HG03280 (cell line): Measurements from ENCODE around the gene PCCA.
"Not testable (repeated sequence)": the region's sequence is repeated elsewhere in the genome, so short reads cannot be mapped to it uniquely, and the experiment has no call there.

Source experiments
- ATAC-seq: cut with Tn5 transposase; IDR thresholded peaks from one replicate; pipeline ENCODE4 v1.9.1; 2021; ENCODE audit warnings: mild to moderate bottlenecking, moderate library complexity; ENCODE audit not compliant: unreplicated experiment

The PCCA gene

DNA sequence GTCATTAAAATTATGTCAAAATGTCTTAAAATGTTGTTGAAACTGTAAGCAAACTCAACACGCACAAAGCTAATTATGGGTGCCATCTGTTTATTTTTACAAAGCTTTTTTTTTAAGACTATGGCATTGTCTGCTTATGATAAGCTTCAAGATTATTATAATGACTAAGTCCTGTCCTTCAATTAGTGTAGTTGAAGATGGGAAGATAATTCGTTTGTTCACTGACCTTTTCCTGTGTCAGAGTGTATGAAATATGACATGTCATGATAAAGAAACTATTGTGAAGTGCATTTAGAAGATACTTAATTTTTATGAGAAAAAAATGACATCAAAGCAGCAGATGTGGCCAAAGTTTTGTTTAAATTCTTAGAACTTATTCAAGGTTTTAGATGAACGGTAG lies 211.3 kb downstream of the PCCA start:
- ATAC-seq = no peak

DNA sequence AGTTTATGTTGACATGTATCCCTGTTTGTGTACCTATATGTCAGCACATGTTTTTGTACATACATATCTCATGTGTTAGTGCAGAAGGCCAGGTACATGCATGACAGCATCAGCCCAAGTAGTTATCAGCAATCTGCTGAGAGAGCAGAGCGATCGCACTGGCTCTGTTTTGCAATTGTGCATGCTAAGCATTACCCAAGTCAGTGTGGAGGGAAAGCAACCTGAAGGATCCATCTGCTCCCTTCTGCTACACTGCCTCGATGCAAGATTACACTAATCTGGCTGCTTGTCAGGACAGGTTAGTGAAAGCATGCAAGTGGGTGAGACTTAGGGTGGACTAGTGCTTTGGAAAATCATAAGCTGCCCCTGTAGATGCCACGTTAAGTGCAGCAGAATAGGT lies 211.8 kb downstream of the PCCA start:
- ATAC-seq = no peak

DNA sequence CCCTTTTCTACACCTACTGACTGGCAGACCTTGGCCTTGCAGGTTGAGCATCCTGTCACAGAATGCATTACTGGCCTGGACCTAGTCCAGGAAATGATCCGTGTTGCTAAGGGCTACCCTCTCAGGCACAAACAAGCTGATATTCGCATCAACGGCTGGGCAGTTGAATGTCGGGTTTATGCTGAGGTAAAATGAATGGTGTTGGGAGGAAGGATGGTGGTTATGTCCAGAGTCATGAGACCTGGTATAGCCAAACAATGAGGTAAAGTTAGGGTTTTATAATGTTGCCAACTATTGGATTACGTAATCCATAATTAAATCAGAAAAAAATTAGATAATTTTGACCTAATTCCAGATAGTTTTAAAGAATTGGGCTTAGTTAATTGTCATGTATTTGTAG lies 212.5 kb downstream of the PCCA start:
- no peak for ATAC-seq

DNA sequence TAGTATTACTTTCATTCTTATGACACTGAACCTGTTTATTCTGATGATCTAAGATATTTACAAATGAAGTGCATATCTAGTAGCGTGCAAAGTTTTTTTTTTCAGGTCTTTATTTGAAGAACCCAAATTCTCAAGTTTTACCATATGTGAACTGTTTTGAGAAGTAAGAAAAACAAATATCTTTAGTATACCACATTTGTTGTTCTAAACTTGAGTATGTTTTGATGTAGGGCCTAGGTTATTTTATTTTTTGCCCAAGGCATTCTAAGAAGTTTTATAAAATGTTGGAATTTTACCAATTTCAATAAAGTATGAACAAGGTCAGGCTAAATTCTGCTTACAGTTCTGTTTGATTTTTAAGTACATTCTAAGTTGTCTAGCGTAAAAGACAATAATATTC lies 213.5 kb downstream of the PCCA start:
- no peak for ATAC-seq

DNA sequence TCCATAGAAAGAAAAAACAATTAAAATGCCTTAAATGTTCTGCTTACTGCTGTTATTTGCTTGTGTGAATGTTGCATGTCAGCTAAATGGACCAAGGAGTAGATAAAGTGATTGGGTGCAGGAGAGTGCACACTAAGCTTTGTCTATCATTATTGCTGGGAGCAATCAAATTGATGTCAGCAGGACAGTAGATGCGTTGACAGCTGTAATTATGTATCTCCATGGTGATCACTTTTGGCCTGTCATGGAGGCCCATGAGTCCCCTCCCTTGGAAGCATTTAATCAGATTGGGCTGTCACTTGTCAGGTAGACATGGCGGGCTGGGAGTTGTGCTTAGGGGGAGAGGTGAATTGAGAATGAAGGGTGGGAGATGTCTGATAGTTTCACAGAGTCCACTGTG lies 215.3 kb downstream of the PCCA start:
- no peak for ATAC-seq

DNA sequence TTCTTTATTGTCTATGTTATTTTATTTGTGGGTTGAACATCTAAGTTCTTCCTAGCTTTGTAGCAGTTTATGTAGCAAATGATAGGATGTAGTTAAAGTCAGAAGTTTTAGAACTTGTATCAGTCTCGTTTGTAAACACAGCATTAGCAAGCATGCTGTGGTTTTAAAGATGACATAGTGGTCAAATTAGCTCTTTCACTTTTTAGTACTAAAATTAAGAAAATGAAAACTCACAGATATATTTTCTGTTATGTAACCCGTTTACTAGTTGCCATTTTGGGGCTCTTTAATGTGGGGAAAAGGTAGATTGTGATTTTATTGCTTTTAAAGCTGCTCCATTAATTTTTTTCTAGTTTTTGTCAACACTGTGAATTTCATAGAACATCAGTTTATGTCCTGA lies 216.5 kb downstream of the PCCA start:
- no peak for ATAC-seq

DNA sequence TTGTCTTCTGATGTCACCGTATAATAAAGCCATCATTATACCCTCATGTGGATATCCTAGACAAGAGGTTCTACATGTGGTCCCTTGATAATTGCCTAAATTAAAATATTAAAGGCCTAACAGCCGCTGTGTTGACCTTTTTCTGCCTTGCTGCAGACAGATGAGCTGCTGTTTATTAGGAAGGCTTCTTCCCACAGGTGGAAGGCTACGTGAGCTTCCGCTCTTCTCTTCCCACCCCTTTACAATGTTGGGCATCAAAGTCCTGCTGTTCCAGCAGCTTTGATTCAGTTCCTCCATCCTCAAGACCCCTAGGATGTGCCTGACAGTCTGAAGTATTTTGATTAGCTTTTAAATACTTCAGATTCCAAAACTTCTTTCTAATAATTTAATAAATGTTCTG lies 217.1 kb downstream of the PCCA start:
- no peak for ATAC-seq

DNA sequence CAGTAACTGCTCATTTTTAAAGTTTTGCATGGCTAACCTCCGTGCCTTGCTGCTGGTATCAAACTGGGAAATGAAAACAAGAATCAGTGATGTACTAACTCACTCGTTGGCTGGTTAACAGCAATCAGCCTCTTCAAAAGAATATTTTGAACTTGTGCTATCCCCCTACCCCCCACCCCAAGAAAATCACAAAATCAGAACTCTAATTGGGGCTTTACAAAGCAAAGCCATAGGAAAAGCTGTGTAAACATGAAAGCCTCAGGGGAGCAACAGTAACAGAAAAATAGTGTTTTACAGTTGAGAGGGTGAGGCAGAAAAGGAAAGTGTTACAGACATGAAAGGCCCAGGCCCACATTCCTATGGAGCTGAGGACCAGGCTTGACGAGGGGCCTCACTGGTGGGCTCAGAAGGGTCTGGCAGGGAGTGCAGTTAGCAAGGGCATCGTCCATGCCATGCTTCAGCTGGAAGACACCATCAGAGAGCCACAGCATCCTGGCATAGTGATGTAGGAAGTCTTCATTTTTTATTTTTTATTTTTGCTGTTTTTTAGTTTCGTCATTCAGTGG lies 217.6 kb downstream of the PCCA start:
- no peak for ATAC-seq

DNA sequence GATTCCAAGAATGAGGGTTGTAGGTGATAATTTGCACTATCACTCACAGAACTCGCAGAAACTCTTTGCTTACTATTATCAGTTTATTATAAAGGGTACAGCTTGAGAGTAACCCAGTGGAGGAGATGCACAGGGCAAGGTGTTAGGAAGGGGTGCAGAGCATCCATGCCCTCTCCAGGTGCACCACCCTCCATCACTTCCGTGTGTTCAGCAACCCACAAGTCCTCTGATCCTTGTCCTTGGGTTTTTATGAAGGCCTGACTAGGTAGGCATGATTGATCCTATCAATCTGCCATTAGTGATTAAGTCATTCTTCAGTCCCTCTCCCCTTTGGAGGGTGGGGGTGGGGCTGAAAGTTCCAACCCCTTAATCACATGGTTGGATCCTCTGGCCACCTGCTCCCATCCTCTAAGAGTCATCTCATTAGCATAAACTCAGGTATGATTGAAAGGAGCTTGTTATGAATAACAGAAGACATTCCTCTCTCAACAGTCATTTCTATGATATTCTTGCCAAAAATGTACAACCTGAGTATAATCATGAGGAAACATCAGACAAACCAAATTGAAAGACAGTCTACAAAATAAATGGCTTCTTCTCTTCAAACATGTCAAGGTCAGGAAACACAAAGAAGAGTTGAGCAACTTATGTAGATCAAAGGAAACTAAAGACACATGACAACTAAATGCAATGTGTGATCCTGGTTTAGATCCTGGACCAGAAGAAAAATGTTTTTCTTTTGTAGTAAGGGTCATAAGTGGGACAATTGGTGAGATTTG lies 225.4 kb downstream of the PCCA start:
- ATAC-seq = no peak

DNA sequence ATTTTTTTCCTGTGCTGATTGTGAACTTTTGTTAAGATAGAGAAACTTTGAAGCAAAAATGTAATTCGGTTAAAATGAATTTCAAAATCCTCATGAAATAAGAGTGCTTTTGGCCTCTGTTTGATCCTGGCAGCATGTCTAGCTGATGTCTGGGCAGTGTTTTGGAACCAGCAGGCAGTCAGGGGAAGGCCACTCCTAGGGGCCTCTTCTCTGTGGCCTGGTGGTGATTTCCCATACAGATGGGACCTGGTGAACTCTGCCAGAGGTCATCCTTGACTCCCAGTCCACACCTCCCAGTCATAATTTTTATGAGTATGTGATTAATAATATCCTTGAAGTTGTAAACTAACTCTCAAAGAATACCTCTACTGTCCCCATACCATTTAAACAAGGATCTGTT lies 226.6 kb downstream of the PCCA start:
- no peak for ATAC-seq

DNA sequence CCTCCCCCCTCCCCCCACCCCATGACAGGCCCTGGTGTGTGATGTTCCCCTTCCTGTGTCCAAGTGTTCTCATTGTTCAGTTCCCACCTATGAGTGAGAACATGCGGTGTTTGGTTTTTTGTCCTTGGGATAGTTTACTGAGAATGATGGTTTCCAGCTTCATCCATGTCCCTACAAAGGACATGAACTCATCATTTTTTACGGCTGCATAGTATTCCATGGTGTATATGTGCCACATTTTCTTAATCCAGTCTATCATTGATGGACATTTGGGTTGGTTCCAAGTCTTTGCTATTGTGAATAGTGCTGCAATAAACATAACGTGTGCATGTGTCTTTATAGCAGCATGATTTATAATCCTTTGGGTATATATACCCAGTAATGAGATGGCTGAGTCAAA lies 229.6 kb downstream of the PCCA start:
- ATAC-seq = not testable (repeated sequence)

DNA sequence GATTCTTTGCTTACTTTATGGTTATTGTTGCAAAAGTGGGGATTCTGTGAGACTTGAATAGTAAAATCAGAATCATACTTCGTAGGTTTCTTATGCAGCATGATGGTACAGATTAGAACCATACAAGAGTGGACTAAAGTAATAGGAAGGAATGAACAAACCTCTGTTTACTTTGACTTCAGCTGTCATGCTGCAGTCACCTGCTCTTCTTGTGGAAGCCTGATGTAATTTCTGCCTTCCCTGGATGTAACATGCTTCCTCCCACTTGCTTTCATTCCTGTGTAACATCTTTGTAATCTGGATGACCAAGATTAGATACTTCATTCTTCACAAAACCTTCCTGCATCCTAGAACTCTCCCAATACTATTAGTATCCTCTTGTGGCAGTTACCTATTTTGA lies 235.0 kb downstream of the PCCA start:
- ATAC-seq = no peak

DNA sequence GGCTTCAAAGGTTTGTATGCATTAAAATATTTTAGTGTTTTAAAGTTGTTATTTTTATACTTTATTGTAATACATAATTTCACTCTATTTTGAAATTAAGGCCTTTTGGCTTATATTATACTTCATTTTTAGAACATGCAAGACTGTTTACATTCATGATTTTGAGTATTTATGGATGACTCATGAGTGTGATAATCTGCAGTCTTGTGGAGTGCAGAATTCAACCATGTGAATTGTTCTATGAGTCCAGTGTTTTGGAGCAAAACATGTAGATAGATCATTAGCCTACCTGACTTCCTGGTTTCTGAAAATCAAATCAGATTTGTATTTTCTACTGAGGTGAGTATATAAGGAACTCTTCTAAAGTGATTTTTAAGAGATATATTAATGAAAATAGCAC lies 241.8 kb downstream of the PCCA start:
- ATAC-seq = no peak

DNA sequence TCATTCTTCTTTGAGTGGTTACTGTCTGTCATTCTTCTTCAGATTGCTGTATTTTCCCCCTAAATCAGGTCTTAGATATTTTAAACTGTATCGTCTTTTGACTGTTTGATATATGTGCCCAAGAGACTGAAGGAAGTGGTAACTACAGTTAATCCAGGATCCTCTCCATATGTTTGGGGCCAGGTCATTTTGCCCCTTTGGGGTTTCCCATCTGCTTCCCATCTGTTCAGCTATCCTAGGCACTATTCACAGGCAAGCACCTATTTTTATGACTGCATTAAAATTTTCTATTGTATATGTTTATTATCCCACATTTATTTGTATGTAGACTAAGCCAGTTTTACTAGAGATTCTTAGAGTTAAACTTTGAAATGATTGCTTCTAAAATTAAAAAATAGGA lies 244.2 kb downstream of the PCCA start:
- no peak for ATAC-seq

DNA sequence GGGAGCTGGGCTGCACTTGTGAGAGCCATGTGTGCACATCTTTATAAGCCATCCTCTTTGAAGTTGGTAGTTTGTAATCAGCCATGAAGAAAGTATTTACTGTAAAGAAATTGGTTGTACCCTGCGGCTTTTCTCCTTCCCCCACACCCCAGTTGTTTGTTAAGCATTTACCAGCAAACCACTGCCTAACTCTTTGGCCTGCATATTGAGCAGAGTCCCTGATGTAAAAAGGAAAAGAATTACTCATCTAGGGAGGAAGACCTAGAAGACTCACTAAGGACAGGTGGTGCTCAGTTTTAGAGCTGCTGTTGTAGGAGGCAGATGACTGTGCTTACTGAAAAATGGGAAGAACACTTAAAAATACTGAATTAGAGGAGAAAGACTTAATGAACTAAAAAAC lies 245.3 kb downstream of the PCCA start:
- ATAC-seq = no peak

DNA sequence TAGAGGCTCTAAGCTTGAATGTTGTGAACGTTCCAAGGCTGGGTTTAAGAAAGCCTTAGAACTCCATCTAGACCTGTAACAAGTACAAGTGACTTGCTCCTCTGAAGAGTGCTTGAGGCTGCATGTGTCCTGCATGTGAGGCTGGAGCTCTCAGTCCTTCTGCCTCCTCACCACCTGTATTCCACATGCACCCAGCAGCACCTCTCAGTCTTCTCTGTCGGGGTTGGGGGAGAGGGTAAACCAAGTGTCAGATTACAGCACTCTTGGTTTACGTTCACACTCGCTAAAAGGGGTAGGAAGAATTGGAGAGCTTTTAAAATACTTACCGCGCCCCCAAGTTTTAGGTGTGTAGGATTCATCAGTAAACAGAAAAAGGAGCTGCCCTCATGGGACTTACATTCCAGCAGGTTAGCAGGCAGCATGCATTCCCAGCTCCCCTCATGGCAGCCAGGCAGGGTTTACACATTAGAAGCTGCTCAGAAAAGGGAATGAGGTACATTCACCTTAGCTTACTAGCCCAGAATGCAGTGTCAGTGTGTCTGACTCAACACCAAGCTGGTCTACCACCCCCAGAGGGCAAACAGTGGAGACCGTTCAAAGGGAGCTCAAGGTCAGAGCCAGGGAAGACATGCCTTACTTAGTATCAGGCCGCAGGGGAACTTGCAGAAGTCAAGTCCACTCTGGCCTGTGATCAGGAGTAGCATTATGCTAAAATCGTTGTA lies 248.1 kb downstream of the PCCA start:
- ATAC-seq = no peak

DNA sequence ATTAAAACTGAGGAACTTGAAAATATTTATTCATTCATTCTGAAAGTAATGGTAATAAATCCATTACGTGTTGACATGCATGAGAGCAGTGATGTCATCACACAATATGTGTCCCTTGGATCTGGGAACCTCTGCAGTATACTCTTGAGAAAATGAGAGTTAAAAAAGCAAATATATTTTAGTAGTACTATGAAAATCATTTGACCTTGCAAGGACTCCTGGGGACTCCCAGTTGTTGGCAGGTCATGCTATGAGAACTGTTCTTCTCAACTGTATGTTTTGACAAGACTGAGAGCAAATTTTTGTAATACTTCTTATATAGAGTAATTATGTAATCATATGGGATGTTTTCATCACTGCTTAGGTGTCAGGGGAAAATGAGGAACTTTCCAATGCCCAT lies 249.4 kb downstream of the PCCA start:
- ATAC-seq = no peak

DNA sequence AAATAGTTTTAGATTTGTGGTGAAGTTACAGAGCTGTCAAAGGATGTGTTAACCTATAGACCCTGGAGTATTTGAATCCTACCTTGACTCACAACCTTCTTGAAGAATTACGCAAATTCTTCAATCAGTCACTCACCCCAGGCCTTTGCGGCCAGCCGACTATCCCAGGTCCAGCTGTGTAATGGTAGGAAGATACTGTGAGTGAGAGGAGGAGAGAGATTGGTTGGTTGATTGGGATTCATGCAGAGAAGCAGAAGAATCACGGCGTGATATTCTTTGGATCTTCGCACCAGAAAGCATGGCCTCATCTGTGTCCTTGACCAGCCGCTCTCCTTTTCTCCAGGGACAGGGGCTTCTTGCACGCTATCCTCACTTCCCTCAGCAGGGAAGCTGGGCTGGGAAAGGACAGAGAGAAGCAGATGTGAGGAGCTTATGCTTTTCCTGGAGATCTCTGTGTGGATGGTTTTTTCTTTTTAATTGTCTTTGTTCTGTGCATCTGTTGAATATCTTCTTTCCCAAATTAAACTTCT lies 250.6 kb downstream of the PCCA start:
- no peak for ATAC-seq

DNA sequence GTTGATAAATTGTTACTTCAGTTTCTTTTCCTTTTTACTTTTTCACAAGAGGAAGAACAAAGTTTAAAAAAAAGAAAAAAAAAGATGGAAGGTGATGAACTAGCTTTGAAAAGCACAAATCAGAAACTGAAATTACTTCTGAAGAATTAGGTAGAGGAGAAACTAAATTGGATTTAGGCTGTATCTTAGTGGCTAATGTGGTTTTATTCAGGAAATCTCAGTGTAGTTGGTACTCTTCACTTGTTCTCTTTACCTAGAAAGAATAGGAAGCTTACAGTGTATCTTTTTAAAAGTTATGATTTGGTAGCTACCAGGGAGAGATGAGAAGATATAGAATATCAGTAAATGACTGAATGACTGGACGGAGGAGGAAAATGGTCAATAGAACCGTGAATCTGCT lies 252.0 kb downstream of the PCCA start:
- no peak for ATAC-seq

DNA sequence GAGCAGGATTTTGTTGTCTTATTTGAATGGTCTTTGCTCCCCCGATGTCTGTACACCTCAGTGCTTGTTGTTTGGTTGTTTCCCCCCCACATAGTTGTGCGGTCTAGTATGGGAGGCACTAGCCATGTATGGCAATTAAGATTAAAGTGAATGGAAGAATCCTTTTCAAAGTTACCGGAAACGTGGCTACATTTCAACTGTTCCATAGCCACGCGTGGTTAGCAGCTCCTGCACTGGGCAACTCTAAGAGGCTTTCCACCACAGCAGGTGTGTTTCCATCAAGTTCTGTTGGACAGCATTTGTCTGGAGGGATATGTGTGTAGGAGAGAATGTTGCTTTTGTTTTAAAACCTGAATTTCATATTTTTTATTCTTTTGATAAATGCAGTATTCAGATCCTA lies 252.4 kb downstream of the PCCA start:
- no peak for ATAC-seq

DNA sequence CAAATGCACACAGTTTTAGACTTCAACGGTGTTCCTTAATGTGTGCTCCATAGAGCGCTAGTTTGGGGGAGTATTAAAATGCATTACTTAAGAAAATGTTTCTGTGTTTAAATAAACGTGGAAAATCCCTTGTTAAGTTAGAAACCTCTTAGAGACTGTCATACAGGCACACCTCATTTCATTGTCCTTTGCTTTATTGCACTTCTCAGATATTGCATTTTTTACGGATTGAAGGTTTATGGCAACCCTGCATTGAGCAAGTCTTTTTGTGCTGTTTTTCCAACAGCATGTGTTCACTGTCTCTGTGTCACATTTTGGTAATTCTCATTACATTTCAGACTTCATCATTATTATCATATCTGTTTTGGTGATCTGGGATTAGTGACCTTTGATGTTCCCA lies 255.7 kb downstream of the PCCA start:
- ATAC-seq = no peak

DNA sequence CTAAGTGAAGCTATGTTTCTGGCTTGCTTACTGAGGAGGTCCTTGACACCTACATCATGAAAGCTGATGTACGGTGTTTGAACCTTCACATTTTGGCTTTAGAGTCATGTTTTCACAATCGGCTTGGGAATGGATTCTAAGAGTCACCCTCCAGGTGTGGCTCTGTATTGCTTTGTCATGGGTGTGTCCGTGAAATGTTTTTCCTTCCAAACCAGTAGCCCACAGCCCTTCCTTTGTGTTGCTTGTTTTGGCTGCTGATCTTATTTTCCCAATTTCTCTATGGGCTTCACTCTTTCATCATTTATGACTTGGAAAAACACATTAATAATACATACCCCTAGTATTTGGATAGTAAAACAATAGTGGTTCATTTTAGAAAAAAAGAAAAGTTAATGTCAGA lies 259.1 kb downstream of the PCCA start:
- ATAC-seq = no peak
